ENCODE measurements around the gene SPINK5. TPM values are rescaled to one million over a fixed set of nuclear protein-coding genes. Genes with fewer than 3 reads are reported as not detected.
"Not testable (repeated sequence)": the region's sequence is repeated elsewhere in the genome, so short reads cannot be mapped to it uniquely, and the experiment has no call there.

The SPINK5 gene
- total RNA-seq (2012; rRNA removed) = not detected in 2 replicates

- Histone ChIP-seq H3K4me3 (ENCODE audit: low read length) (no peak within 1 kb of the TSS), H3K36me3 (ENCODE audit: insufficient read depth, low read length) (no peaks in the 10 kb centered on the region), H3K4me2 (ENCODE audit: low read length) (no peak within 1 kb of the TSS), H3K9me3 (replicated peaks; ENCODE audit: low read length) (no peaks in the 10 kb centered on the region), H3K4me1 (ENCODE audit: control insufficient read depth, insufficient read depth, low read length) (no peaks in the 10 kb centered on the region), H3K9ac (ENCODE audit: low read depth, low read length) (no peak within 1 kb of the TSS), H3K27me3 (ENCODE audit: control insufficient read depth, insufficient read depth, low read length) (no peaks in the 10 kb centered on the region)
Observed at GRCh38 chr5:148063861-148064260, at the start of gene SPINK5. Gene SPINK5, plus strand, starts transcription at chr5:148063980. Its CDS starts 65 bp downstream, at chr5:148064045.

GRCh38 chr5:148014276-148014675 is 49.5 kb upstream of the SPINK5 start:
- Histone ChIP-seq H3K9ac (ENCODE audit: low read depth, low read length) (no peak overlapping the region), H3K36me3 (ENCODE audit: insufficient read depth, low read length) (no peaks in the 10 kb centered on the region), H3K4me3 (ENCODE audit: low read length) (no peak overlapping the region), H3K4me1 (ENCODE audit: control insufficient read depth, insufficient read depth, low read length) (peaks cover 2% of the 10 kb centered on the region), H3K4me2 (ENCODE audit: low read length) (no peak overlapping the region), H3K27me3 (ENCODE audit: control insufficient read depth, insufficient read depth, low read length) (no peaks in the 10 kb centered on the region), H3K9me3 (replicated peaks; ENCODE audit: low read length) (no peaks in the 10 kb centered on the region)

- Histone ChIP-seq H3K4me3 (ENCODE audit: low read length) (no peak overlapping the region), H3K27me3 (ENCODE audit: control insufficient read depth, insufficient read depth, low read length) (no peaks in the 10 kb centered on the region), H3K4me2 (ENCODE audit: low read length) (no peak overlapping the region), H3K36me3 (ENCODE audit: insufficient read depth, low read length) (no peaks in the 10 kb centered on the region), H3K9ac (ENCODE audit: low read depth, low read length) (no peak overlapping the region), H3K4me1 (ENCODE audit: control insufficient read depth, insufficient read depth, low read length) (no peaks in the 10 kb centered on the region), H3K9me3 (replicated peaks; ENCODE audit: low read length) (no peaks in the 10 kb centered on the region)
Observed at GRCh38 chr5:148020257-148020988, 43.4 kb upstream of the SPINK5 start.

GRCh38 chr5:148027505-148027904 is 36.3 kb upstream of the SPINK5 start:
- Histone ChIP-seq H3K9ac (ENCODE audit: low read depth, low read length) (no peak overlapping the region), H3K27me3 (ENCODE audit: control insufficient read depth, insufficient read depth, low read length) (no peaks in the 10 kb centered on the region), H3K4me1 (ENCODE audit: control insufficient read depth, insufficient read depth, low read length) (no peaks in the 10 kb centered on the region), H3K9me3 (replicated peaks; ENCODE audit: low read length) (no peaks in the 10 kb centered on the region), H3K4me3 (ENCODE audit: low read length) (no peak overlapping the region), H3K4me2 (ENCODE audit: low read length) (no peak overlapping the region), H3K36me3 (ENCODE audit: insufficient read depth, low read length) (no peaks in the 10 kb centered on the region)

- no peaks in the 10 kb centered on the region for H3K36me3 ChIP-seq (ENCODE audit: insufficient read depth, low read length)
- H3K9ac ChIP-seq (ENCODE audit: low read depth, low read length) = no peak overlapping the region
- H3K4me2 ChIP-seq (ENCODE audit: low read length) = no peak overlapping the region
Observed at GRCh38 chr5:148029131-148029530, 34.6 kb upstream of the SPINK5 start.

GRCh38 chr5:148033134-148033533 is 30.6 kb upstream of the SPINK5 start:
- H3K36me3 ChIP-seq (ENCODE audit: insufficient read depth, low read length) = no peaks in the 10 kb centered on the region
- no peak overlapping the region for H3K4me3 ChIP-seq (ENCODE audit: low read length)
- no peak overlapping the region for H3K9ac ChIP-seq (ENCODE audit: low read depth, low read length)
- H3K27me3 ChIP-seq (ENCODE audit: control insufficient read depth, insufficient read depth, low read length) = no peaks in the 10 kb centered on the region
- H3K4me1 ChIP-seq (ENCODE audit: control insufficient read depth, insufficient read depth, low read length) = no peaks in the 10 kb centered on the region
- H3K9me3 ChIP-seq (replicated peaks; ENCODE audit: low read length) = no peaks in the 10 kb centered on the region
- H3K4me2 ChIP-seq (ENCODE audit: low read length) = no peak overlapping the region

More at GRCh38 chr5:148029131-148029530, 34.6 kb upstream of the SPINK5 start:
- H3K4me3 ChIP-seq (ENCODE audit: low read length) = no peak overlapping the region
- no peaks in the 10 kb centered on the region for H3K9me3 ChIP-seq (replicated peaks; ENCODE audit: low read length)
- H3K4me1 ChIP-seq (ENCODE audit: control insufficient read depth, insufficient read depth, low read length) = no peaks in the 10 kb centered on the region
- no peaks in the 10 kb centered on the region for H3K27me3 ChIP-seq (ENCODE audit: control insufficient read depth, insufficient read depth, low read length)

- Histone ChIP-seq H3K4me2 (ENCODE audit: low read length) (no peak overlapping the region), H3K4me1 (ENCODE audit: control insufficient read depth, insufficient read depth, low read length) (no peaks in the 10 kb centered on the region), H3K9me3 (replicated peaks; ENCODE audit: low read length) (no peaks in the 10 kb centered on the region), H3K36me3 (ENCODE audit: insufficient read depth, low read length) (no peaks in the 10 kb centered on the region), H3K27me3 (ENCODE audit: control insufficient read depth, insufficient read depth, low read length) (no peaks in the 10 kb centered on the region), H3K9ac (ENCODE audit: low read depth, low read length) (no peak overlapping the region), H3K4me3 (ENCODE audit: low read length) (no peak overlapping the region)
Observed at GRCh38 chr5:148035676-148036075, 28.1 kb upstream of the SPINK5 start.

GRCh38 chr5:148042881-148043280 is 20.9 kb upstream of the SPINK5 start:
- no peaks in the 10 kb centered on the region for H3K36me3 ChIP-seq (ENCODE audit: insufficient read depth, low read length)
- no peaks in the 10 kb centered on the region for H3K27me3 ChIP-seq (ENCODE audit: control insufficient read depth, insufficient read depth, low read length)
- H3K4me3 ChIP-seq (ENCODE audit: low read length) = no peak overlapping the region
- H3K4me2 ChIP-seq (ENCODE audit: low read length) = no peak overlapping the region
- no peaks in the 10 kb centered on the region for H3K4me1 ChIP-seq (ENCODE audit: control insufficient read depth, insufficient read depth, low read length)
- no peaks in the 10 kb centered on the region for H3K9me3 ChIP-seq (replicated peaks; ENCODE audit: low read length)
- no peak overlapping the region for H3K9ac ChIP-seq (ENCODE audit: low read depth, low read length)

GRCh38 chr5:148043705-148044104 is 20.1 kb upstream of the SPINK5 start:
- H3K9me3 ChIP-seq (replicated peaks; ENCODE audit: low read length) = no peaks in the 10 kb centered on the region
- H3K4me1 ChIP-seq (ENCODE audit: control insufficient read depth, insufficient read depth, low read length) = no peaks in the 10 kb centered on the region
- no peaks in the 10 kb centered on the region for H3K27me3 ChIP-seq (ENCODE audit: control insufficient read depth, insufficient read depth, low read length)
- H3K36me3 ChIP-seq (ENCODE audit: insufficient read depth, low read length) = no peaks in the 10 kb centered on the region
- H3K4me3 ChIP-seq (ENCODE audit: low read length) = no peak overlapping the region
- H3K9ac ChIP-seq (ENCODE audit: low read depth, low read length) = no peak overlapping the region
- no peak overlapping the region for H3K4me2 ChIP-seq (ENCODE audit: low read length)

- H3K4me2 ChIP-seq (ENCODE audit: low read length); H3K9ac ChIP-seq (ENCODE audit: low read depth, low read length); H3K27me3 ChIP-seq (ENCODE audit: control insufficient read depth, insufficient read depth, low read length); H3K36me3 ChIP-seq (ENCODE audit: insufficient read depth, low read length); H3K4me1 ChIP-seq (ENCODE audit: control insufficient read depth, insufficient read depth, low read length); H3K9me3 ChIP-seq (replicated peaks; ENCODE audit: low read length); H3K4me3 ChIP-seq (ENCODE audit: low read length): not testable (repeated sequence)
Observed at GRCh38 chr5:148055160-148055559, 8.6 kb upstream of the SPINK5 start.

- Histone ChIP-seq H3K9me3 (replicated peaks; ENCODE audit: low read length) (no peaks in the 10 kb centered on the region), H3K4me3 (ENCODE audit: low read length) (no peak overlapping the region), H3K4me2 (ENCODE audit: low read length) (no peak overlapping the region), H3K4me1 (ENCODE audit: control insufficient read depth, insufficient read depth, low read length) (no peaks in the 10 kb centered on the region), H3K36me3 (ENCODE audit: insufficient read depth, low read length) (no peaks in the 10 kb centered on the region), H3K9ac (ENCODE audit: low read depth, low read length) (no peak overlapping the region), H3K27me3 (ENCODE audit: control insufficient read depth, insufficient read depth, low read length) (no peaks in the 10 kb centered on the region)
Observed at GRCh38 chr5:148060309-148060708, 3.5 kb upstream of the SPINK5 start.

GRCh38 chr5:148060881-148061280 is 2.9 kb upstream of the SPINK5 start:
- Histone ChIP-seq H3K4me1 (ENCODE audit: control insufficient read depth, insufficient read depth, low read length) (no peaks in the 10 kb centered on the region), H3K9ac (ENCODE audit: low read depth, low read length) (no peak overlapping the region), H3K4me2 (ENCODE audit: low read length) (no peak overlapping the region)

More at GRCh38 chr5:148060881-148061280, 2.9 kb upstream of the SPINK5 start:
- Histone ChIP-seq H3K36me3 (ENCODE audit: insufficient read depth, low read length) (no peaks in the 10 kb centered on the region), H3K27me3 (ENCODE audit: control insufficient read depth, insufficient read depth, low read length) (no peaks in the 10 kb centered on the region), H3K9me3 (replicated peaks; ENCODE audit: low read length) (no peaks in the 10 kb centered on the region), H3K4me3 (ENCODE audit: low read length) (no peak overlapping the region)

Measured in skeletal muscle satellite cell (primary cell).